DMS153 (cell line): Measurements from ENCODE around the gene EPHB4.

ENCODE experiments used
- DNase-seq: peaks from one replicate; lab custom pipeline; 2025; lab: John Stamatoyannopoulos, UW

Gene EPHB4

GRCh38 chr7:100854146-100854895 lies 27.0 kb upstream of the EPHB4 start:
- no peak for DNase-seq

- peak; percentile 74 for DNase-seq
These were observed 24.9 kb upstream of the EPHB4 start, which contains the start of gene SLC12A9 for GRCh38 chr7:100852048-100852872. Gene SLC12A9 (plus strand): TSS chr7:100852713. CDS start chr7:100854198, 1,485 bp downstream.

GRCh38 chr7:100847360-100847759 lies 20.0 kb upstream of the EPHB4 start:
- no peak for DNase-seq

GRCh38 chr7:100840470-100841100 lies 13.3 kb upstream of the EPHB4 start:
- DNase-seq, result no peak

GRCh38 chr7:100839361-100839760 lies 12.0 kb upstream of the EPHB4 start:
- no peak for DNase-seq

GRCh38 chr7:100837099-100837836 lies 9.9 kb upstream of the EPHB4 start:
- DNase-seq, result peak; percentile 81

- DNase-seq, result no peak
These were observed 9.4 kb upstream of the EPHB4 start for GRCh38 chr7:100836812-100837098.

GRCh38 chr7:100835903-100836811 lies 8.8 kb upstream of the EPHB4 start:
- peak; percentile 71 for DNase-seq

DNA sequence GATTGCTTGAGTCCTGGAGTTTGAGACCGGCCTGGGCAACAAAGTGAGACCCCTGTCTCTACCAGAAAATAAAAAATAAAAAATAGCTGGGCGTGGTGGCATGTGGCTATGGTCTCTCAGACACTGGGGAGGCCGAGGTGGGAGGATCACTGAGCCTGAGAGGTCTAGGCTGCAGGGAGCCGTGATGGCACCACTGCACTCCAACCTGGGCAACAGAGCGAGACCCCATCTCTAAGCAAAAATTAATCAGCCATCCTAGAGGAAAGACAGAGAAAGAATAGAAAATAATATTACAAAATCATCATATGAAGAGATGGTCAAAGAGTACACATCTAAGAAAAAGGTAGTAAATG lies 4.9 kb upstream of the EPHB4 start:
- no peak for DNase-seq

DNA sequence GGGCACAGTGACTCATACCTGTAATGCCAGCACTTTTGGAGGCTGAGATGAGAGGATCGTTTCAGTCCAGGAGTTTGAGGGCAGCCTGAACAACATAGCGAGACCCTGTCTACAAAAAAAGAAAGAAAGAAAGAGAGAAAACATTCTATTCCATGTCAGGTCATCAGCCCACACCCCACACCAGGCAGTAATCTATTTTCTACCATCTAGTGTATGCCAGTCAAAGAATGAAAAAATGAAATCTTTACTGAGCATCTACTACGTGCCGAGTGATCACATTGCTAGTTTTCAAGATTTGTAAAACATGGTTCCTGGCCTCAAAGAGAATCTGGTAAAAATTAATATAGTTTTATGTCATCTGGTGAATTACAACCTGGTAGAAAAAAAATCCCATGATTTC lies 3.1 kb upstream of the EPHB4 start:
- no peak for DNase-seq

GRCh38 chr7:100829150-100829716 lies 1.9 kb upstream of the EPHB4 start:
- DNase-seq, result no peak

- no peak for DNase-seq
These were observed 601 bp downstream of the EPHB4 start for GRCh38 chr7:100826514-100827329.

DNA sequence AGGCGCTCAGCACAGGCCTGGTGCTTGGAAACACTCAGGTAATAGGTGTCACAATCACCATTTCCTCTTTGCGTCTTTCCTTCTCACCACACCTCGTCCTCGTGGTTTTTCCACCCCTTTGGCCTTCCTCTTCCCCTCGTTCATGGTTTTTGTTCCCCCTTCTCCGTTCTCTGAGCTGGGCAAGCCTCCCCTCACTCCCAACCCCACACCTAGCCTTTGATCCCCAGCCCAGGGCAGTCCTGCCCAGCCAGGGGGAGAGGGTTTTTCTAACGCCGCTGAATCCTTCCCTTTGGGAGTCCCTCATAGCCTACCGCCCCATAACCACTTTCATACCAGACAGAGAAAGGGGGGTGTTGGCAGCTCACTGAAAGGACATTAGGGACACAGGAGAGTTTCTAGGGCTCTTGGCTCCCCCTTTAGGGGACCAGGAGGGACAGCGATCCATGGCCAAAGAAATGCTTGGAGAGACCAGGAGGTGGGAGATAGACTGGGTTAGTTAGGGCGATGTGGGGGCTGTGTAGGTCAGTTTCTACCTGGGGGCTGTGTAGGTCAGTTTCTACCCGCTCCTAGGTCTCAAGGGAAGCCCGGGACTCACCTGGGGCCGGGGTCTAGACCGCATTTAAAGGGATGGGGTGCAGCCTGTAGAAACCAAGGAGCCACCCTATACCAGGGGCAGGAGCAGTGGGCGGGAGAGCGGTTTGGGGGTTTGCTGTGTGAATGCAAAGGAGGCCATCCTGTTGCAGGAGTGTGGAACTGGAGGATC lies 1.4 kb downstream of the EPHB4 start:
- DNase-seq, result peak; percentile 24

DNA sequence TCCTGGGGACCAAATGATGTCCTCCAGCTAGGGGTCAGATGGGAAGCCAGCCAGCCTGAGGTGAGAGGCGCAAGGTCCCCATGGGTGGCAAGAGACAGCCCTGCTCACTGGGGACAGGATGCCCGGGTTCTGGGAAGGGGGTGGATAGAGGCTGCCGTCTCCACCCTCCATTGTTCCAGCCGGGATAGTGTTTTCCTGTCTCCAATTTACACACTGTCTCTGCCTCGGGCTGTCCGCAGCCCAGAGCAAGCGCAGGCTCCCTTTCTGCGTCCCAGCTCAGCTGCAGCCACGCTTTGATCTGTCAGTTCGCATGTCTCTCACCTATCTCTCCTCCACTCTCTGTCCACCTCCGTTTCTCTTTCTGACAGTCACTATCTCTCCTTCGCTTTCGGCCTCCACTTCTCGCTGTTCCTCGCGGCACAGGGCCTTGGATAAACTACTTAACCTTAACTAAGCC lies 2.1 kb downstream of the EPHB4 start:
- DNase-seq, result peak; percentile 19

- DNase-seq, result no peak
These were observed 2.7 kb downstream of the EPHB4 start for GRCh38 chr7:100824499-100825214.

DNA sequence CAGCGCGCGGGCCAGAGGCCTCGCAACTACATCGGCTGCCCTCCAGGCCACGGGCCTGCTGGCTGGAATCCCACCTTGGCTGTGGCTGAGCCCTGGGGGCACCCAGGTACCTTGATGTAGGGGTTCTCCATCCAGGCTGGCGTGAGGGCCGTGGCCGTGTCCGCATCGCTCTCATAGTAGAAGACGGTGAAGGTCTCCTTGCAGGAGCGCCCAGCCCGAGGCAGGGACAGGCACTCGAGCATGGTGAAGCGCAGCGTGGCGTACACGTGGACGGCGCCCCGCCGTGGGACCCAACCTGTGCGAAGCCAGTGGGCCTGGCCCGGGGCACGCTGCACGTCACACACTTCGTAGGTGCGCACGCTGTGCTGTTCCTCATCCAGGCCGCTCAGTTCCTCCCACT lies 3.8 kb downstream of the EPHB4 start:
- DNase-seq, result no peak

DNA sequence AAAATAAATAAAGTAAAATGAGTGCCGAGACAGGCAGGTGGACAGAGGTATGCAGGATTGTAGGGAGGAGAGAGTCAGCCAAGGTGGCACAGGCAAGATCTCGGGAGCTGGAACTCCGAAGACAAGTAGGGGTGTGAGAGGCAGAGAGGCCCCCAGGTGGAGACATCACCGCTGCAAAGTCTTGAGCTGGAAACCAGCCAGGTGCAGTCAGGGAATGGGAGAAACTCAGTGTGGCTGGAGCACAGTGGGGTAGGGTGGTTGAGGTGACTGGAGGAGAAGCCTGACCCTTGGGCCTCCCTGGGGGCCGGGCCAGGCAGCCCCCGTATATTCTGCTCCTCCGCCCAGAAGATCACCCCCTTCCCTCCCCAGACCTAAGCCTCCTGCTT lies 4.2 kb downstream of the EPHB4 start:
- no peak for DNase-seq
